ENCODE measurements around the gene GPC5.

GPC5 gene

GRCh38 chr13:91649456-91649855, 251.0 kb downstream of the GPC5 start:
- Histone ChIP-seq H3K79me2 (ENCODE audit: low read length) (no peaks in the 10 kb centered on the region), H2AFZ (ENCODE audit: low read depth, low read length) (no peak overlapping the region), H4K20me1 (ENCODE audit: insufficient read depth, low read length) (no peaks in the 10 kb centered on the region), H3K4me1 (ENCODE audit: low read length) (no peaks in the 10 kb centered on the region), H3K4me2 (ENCODE audit: low read length) (no peak overlapping the region), H3K4me3 (ENCODE audit: low read length) (no peak overlapping the region), H3K27ac (ENCODE audit: low read length) (no peak overlapping the region), H3K9ac (ENCODE audit: low read length) (no peak overlapping the region), H3K36me3 (replicated peaks; ENCODE audit: low read depth, low read length) (no peaks in the 10 kb centered on the region), H3K27me3 (ENCODE audit: low read depth, low read length) (no peaks in the 10 kb centered on the region), H3K9me3 (ENCODE audit: insufficient read depth, low read length) (no peaks in the 10 kb centered on the region)
- TF ChIP-seq EZH2phosphoT487 (IDR thresholded peaks at IDR 0.05; ENCODE audit: low read depth) (no peak), CTCF (IDR thresholded peaks at IDR 0.05; ENCODE audit: low read depth, low read length) (no peak)

GRCh38 chr13:91652404-91653301, 254.2 kb downstream of the GPC5 start:
- Histone ChIP-seq H3K27me3 (ENCODE audit: low read depth, low read length) (no peaks in the 10 kb centered on the region), H4K20me1 (ENCODE audit: insufficient read depth, low read length) (no peaks in the 10 kb centered on the region), H3K4me2 (ENCODE audit: low read length) (no peak overlapping the region), H3K9ac (ENCODE audit: low read length) (no peak overlapping the region), H3K79me2 (ENCODE audit: low read length) (no peaks in the 10 kb centered on the region), H3K36me3 (replicated peaks; ENCODE audit: low read depth, low read length) (no peaks in the 10 kb centered on the region), H3K4me1 (ENCODE audit: low read length) (no peaks in the 10 kb centered on the region), H3K27ac (ENCODE audit: low read length) (no peak overlapping the region), H3K9me3 (ENCODE audit: insufficient read depth, low read length) (no peaks in the 10 kb centered on the region), H3K4me3 (ENCODE audit: low read length) (no peak overlapping the region), H2AFZ (ENCODE audit: low read depth, low read length) (no peak overlapping the region)
- TF ChIP-seq CTCF (IDR thresholded peaks at IDR 0.05; ENCODE audit: low read depth, low read length) (no peak), EZH2phosphoT487 (IDR thresholded peaks at IDR 0.05; ENCODE audit: low read depth) (no peak)

DNA sequence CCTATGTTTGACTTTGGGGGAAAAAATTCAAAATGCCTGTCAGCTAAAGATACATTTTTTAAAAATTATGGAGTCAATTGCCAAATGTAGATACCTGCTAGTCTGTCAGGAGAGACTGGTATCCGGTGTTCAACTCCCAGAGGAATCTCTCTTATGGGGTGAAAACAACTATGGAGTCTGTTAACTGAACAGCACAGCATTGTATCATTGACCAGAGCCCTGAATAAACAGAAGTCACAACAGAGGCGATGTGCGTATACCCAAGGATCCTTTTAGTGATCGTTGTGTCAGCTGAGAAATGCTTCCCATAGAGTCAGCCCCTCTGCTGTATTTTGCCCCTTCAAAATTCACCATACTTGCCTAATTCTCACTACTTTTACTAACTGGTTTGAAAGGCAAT, 257.3 kb downstream of the GPC5 start:
- no peaks in the 10 kb centered on the region for H3K79me2 ChIP-seq (ENCODE audit: low read length)
- no peaks in the 10 kb centered on the region for H3K4me1 ChIP-seq (ENCODE audit: low read length)
- no peaks in the 10 kb centered on the region for H4K20me1 ChIP-seq (ENCODE audit: insufficient read depth, low read length)
- no peak overlapping the region for H3K9ac ChIP-seq (ENCODE audit: low read length)
- H3K27me3 ChIP-seq (ENCODE audit: low read depth, low read length): no peaks in the 10 kb centered on the region
- no peaks in the 10 kb centered on the region for H3K36me3 ChIP-seq (replicated peaks; ENCODE audit: low read depth, low read length)
- H3K9me3 ChIP-seq (ENCODE audit: insufficient read depth, low read length): no peaks in the 10 kb centered on the region
- H3K27ac ChIP-seq (ENCODE audit: low read length): no peak overlapping the region
- H3K4me2 ChIP-seq (ENCODE audit: low read length): no peak overlapping the region
- no peak for TF ChIP-seq CTCF (IDR thresholded peaks at IDR 0.05; ENCODE audit: low read depth, low read length)
- TF ChIP-seq EZH2phosphoT487 (IDR thresholded peaks at IDR 0.05; ENCODE audit: low read depth): no peak
- H3K4me3 ChIP-seq (ENCODE audit: low read length): no peak overlapping the region
- H2AFZ ChIP-seq (ENCODE audit: low read depth, low read length): no peak overlapping the region

DNA sequence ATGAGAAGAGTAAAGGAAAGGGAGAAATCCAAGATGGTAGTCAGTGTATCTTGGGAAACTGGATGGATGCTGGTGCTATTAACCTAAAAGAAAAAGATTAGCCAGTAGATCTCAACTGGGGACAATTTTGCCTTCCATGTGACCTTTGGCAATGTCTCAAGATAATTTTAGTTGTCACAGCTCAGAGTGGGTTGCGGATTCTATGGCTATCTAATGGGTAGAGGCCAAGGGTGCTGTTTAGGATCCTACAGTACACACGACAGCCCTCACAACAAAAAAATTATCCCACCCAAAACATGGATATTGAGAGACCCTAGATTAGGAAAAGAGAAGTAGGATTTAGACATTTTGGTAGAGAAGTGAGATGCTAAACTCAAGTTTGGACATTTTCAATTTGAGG, 258.9 kb downstream of the GPC5 start:
- Histone ChIP-seq H3K9me3 (ENCODE audit: insufficient read depth, low read length) (no peaks in the 10 kb centered on the region), H3K4me3 (ENCODE audit: low read length) (no peak overlapping the region), H3K9ac (ENCODE audit: low read length) (no peak overlapping the region), H4K20me1 (ENCODE audit: insufficient read depth, low read length) (no peaks in the 10 kb centered on the region), H3K36me3 (replicated peaks; ENCODE audit: low read depth, low read length) (no peaks in the 10 kb centered on the region), H3K27me3 (ENCODE audit: low read depth, low read length) (no peaks in the 10 kb centered on the region), H3K4me1 (ENCODE audit: low read length) (peaks cover 7% of the 10 kb centered on the region), H3K4me2 (ENCODE audit: low read length) (no peak overlapping the region), H2AFZ (ENCODE audit: low read depth, low read length) (no peak overlapping the region), H3K27ac (ENCODE audit: low read length) (no peak overlapping the region), H3K79me2 (ENCODE audit: low read length) (no peaks in the 10 kb centered on the region)
- TF ChIP-seq EZH2phosphoT487 (IDR thresholded peaks at IDR 0.05; ENCODE audit: low read depth): no peak
- no peak for TF ChIP-seq CTCF (IDR thresholded peaks at IDR 0.05; ENCODE audit: low read depth, low read length)

Data from OCI-LY3 (cell line).